ENCODE measurements around the gene ZSCAN22.
"Not testable (repeated sequence)": the region's sequence is repeated elsewhere in the genome, so short reads cannot be mapped to it uniquely, and the experiment has no call there.

The ZSCAN22 gene

DNA sequence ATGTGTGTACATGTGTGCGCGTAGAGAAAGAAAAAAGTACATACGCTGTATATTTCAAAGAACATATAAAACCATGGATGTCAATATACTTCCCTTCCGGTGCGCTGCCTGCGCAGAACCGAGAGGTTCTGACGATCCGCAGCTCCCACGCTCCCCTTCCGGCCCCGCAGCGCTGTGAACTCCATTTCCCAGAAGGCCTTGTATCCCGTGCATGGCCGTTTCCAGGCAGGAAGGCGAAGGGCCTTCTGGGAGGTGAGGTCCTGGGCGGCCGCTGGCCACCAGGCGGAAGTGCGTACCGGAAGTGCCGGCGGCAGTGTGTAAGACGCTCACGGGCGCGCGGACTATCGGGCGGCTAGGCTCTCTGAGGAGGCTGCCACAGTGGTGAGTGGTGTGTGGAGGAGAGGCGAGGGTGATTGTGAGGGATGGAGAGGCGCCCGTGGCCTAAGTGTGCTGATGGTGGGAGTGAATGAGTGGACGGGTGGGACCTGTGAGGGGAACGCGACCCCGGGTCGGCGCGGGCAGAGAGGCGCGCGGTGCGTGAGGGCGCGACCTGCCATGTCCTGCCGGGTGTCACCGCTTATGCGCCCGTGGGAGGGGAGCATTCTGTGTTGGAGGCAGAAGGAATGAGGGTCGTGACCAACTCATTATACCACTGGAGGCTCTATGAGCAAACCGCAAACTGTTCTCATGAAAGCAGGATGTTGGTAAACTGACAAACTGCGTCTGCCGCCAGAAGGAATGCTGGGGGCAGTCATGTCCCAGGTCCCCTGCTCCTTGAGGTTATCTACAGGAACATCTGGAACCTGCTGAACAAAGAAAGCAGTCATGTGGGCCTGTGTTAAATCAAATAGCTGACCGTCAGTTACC is 21.5 kb upstream of the ZSCAN22 start, which contains the start of gene ERVK3-1:
TSS of gene ERVK3-1 (plus strand) at position 313 of the 867 bp plus-strand sequence. CDS start 6,792 bp downstream, outside the sequence.
- DNase-seq (ENCODE audit: extremely low read depth, low read depth) = peak; percentile 90
- TF ChIP-seq, protein P1, sequence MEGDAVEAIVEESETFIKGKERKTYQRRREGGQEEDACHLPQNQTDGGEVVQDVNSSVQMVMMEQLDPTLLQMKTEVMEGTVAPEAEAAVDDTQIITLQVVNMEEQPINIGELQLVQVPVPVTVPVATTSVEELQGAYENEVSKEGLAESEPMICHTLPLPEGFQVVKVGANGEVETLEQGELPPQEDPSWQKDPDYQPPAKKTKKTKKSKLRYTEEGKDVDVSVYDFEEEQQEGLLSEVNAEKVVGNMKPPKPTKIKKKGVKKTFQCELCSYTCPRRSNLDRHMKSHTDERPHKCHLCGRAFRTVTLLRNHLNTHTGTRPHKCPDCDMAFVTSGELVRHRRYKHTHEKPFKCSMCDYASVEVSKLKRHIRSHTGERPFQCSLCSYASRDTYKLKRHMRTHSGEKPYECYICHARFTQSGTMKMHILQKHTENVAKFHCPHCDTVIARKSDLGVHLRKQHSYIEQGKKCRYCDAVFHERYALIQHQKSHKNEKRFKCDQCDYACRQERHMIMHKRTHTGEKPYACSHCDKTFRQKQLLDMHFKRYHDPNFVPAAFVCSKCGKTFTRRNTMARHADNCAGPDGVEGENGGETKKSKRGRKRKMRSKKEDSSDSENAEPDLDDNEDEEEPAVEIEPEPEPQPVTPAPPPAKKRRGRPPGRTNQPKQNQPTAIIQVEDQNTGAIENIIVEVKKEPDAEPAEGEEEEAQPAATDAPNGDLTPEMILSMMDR (IDR thresholded peaks at IDR 0.05; ENCODE audit: low read depth, low read length) = no peak

DNA sequence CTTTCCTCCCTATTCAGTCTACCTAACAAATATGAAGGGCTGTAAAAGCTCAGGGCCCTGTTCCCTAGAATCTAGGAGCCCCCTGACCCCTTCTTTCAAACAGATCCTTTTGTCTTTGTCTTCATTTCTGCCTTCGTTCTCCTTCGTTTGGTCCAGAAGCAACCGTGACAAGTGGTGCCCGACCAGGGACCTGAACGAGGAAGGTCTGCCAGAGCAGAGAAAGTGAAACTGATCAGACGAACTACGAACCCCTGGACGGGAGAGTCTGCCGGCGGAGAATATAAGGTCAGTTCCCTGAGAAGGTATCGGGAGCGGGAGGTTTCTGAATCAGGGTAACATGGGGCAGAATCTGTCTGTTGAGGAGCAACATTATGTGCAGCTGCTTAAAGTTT is 20.9 kb upstream of the ZSCAN22 start:
- no peak for DNase-seq (ENCODE audit: extremely low read depth, low read depth)
- TF ChIP-seq, protein P1 (IDR thresholded peaks at IDR 0.05; ENCODE audit: low read depth, low read length) = no peak

DNA sequence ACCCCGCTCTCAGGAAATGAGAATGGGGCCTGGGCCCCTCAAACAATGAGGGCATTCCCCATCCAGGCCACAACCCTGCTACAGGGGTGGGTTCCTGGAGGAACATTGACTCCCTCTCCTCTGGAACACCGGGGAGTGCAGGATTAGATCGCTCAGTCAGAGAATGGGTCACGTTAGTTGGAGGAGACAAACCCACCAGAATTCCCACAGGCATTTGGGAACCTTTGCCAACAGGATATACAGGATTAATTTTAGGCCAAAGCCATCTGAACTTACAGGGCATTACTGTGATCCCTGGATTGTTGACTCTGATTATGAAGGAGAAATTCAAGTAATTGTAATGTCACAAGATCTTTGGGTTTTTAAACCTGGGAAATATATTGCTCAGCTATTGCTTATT is 19.1 kb upstream of the ZSCAN22 start:
- TF ChIP-seq, protein P1 (IDR thresholded peaks at IDR 0.05; ENCODE audit: low read depth, low read length) = no peak
- no peak for DNase-seq (ENCODE audit: extremely low read depth, low read depth)

DNA sequence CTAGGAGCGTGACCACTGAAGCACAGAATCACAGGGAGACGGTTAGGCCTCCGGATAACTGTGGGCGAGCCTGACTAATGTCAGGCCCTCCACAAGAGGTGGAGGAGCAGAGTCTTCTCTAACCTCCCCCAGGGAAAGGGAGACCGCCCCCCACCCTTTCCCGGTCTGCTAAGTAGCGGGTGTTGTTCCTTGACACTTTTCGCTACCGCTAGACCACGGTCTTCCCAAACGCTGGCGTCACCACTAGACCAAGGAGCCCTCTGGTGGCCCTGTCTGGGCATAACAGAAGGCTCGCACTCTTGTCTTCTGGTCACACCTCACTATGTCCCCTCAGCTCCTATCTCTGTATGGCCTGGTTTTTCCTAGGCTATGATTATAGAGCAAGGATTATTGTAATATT is 16.1 kb upstream of the ZSCAN22 start:
- TF ChIP-seq, protein P1 (IDR thresholded peaks at IDR 0.05; ENCODE audit: low read depth, low read length) = peak; percentile 9
- DNase-seq (ENCODE audit: extremely low read depth, low read depth) = not testable (repeated sequence)

DNA sequence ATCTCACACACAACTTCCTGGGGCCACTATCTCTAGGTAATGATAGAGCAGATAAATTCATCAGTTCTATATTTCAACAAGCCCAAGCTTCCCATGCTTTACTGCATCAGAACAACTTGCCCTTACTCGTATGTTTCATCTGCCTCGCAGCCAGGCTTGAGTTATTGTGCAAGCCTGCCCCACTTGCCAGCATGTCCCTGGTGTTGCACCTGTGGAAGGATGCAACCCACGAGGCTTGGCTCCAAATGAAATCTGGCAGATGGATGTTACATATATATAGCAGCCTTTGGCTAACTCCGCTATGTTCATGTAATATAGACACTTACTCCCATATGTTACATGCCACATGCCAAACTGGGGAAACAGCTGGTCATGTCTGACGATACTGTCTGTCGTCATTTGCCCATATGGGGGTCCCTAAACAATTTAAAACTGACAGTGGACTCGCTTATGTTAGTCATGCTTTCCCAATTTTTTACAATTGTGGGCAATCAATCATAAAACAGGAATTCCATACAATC is 15.4 kb upstream of the ZSCAN22 start:
- TF ChIP-seq, protein P1 (IDR thresholded peaks at IDR 0.05; ENCODE audit: low read depth, low read length) = no peak
- no peak for DNase-seq (ENCODE audit: extremely low read depth, low read depth)

DNA sequence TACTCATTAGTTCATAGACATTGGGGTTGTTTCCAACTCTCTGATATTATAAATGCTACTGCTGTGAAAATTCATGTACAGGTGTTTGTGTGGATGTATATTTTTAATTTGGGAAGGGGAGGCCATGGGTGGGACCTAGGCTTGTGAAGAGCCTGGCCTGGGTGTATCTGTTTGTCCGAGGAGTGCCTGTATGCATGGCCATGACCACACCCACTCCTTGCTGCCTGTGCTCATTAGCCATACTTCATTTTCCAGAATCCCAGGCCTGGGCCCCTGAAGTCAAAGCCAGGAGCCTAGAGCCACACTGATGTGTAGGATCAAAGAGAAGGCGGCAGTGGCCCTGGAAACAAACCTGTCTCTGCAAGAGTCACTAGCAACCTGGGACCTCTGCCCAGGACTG is 11.2 kb upstream of the ZSCAN22 start:
- DNase-seq (ENCODE audit: extremely low read depth, low read depth) = no peak
- TF ChIP-seq, protein P1 (IDR thresholded peaks at IDR 0.05; ENCODE audit: low read depth, low read length) = no peak

DNA sequence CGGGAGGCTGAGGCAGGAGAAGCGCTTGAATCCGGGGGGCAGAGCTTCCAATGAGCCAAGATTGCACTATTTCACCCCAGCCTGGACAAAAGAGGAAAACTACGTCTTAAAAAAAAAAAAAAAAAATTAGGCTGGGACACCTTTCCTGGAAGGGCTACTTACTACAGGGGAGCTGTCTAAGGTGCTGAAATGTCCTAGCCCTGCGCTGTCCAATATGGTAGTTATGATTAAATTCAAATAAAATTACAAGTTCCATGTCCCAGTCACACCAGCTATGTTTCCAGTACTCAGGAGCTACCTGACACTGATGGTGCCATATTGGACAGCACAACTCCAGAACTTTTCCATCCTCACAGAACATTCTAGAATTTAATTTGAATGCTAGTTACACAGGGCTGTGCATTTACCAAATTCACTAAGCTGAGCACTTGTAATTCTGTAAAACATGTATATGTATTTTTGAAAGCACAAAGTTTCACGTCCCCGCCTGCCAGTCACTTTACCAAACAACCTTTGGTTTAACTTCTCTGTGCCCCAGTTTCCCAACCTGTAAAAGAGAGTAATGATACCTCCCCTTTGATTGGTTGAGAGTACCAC is 9.2 kb upstream of the ZSCAN22 start:
- TF ChIP-seq, protein P1 (IDR thresholded peaks at IDR 0.05; ENCODE audit: low read depth, low read length) = no peak
- DNase-seq (ENCODE audit: extremely low read depth, low read depth) = no peak

All from AG09319 (cell line).